HL-60 (cell line): Measurements from ENCODE around the gene ADAMTSL5.

Source experiments
- CTCF ChIP-seq: IDR thresholded peaks from one replicate; pipeline ENCODE4 v1.5.1; 2011; ENCODE audit warnings: low read length, control low read depth, inconsistent platforms; ENCODE audit not compliant: insufficient read depth
- GABPA ChIP-seq: IDR thresholded peaks from 2 replicates; pipeline ENCODE4 v1.6.1; 2012; ENCODE audit warnings: low read depth
- POLR2AphosphoS5 ChIP-seq: IDR thresholded peaks from 2 replicates; pipeline ENCODE4 v1.6.1; 2012; ENCODE audit warnings: low read depth
- REST ChIP-seq: IDR thresholded peaks from 2 replicates; pipeline ENCODE4 v1.6.1; 2012; ENCODE audit warnings: low read depth; ENCODE audit not compliant: insufficient replicate concordance

GRCh38 chr19:1495051-1495798 lies 17.6 kb downstream of the ADAMTSL5 start:
- no peak for TF ChIP-seq POLR2AphosphoS5
- no peak for TF ChIP-seq CTCF
- no peak for TF ChIP-seq REST
- no peak for TF ChIP-seq GABPA
